Activated T-helper 2 cell treated with anti-CD3 and anti-CD28 coated beads, Interferon-gamma antibody, Interleukin-2, Interleukin-4, amounts not matched to agents 10 μg/mL and 5 μg/mL and 100 μg/mL, durations not matched to agents 14 hours and 24 hours and 36 hours (primary cell): ENCODE measurements around the gene CLN6. TPM values are rescaled to one million over a fixed set of nuclear protein-coding genes. Genes with fewer than 3 reads are reported as not detected.
"Not testable (repeated sequence)": the region's sequence is repeated elsewhere in the genome, so short reads cannot be mapped to it uniquely, and the experiment has no call there.

Source experiments
- DNase-seq: peaks from one replicate; pipeline ENCODE4 v3.0.0; 2021; ENCODE audit warnings: low spot score
- H3K27ac Mint-ChIP-seq: one replicate; pipeline ENCODE4 v1.8.0; 2021; ENCODE audit warnings: mixed read lengths
- H3K27me3 Mint-ChIP-seq: one replicate; pipeline ENCODE4 v1.8.0; 2021; ENCODE audit warnings: low read depth, mixed read lengths
- H3K36me3 Mint-ChIP-seq: one replicate; pipeline ENCODE4 v1.8.0; 2021; ENCODE audit warnings: low read depth, mixed read lengths
- H3K4me1 Mint-ChIP-seq: one replicate; pipeline ENCODE4 v1.8.0; 2021; ENCODE audit warnings: low read depth, mixed read lengths
- H3K4me3 Mint-ChIP-seq: one replicate; pipeline ENCODE4 v1.8.0; 2021; ENCODE audit warnings: low read depth, mild to moderate bottlenecking, moderate library complexity, mixed read lengths
- H3K9me3 Mint-ChIP-seq: one replicate; pipeline ENCODE4 v1.8.0; 2021; ENCODE audit warnings: mixed read lengths
- intact Hi-C: fragments of 100-400 bp; cut with micrococcal nuclease; formaldehyde crosslinking; loops from one replicate; pipeline ENCODE4 v1.15.1; 2023
- total RNA-seq: library from RNA; stranded (reverse); gene quantifications from 2 replicates; pipeline ENCODE4 v1.2.3, GENCODE V29; 2022

CLN6 gene
- total RNA-seq, 1 donor from 2014 or later, result 82.4 TPM

DNA sequence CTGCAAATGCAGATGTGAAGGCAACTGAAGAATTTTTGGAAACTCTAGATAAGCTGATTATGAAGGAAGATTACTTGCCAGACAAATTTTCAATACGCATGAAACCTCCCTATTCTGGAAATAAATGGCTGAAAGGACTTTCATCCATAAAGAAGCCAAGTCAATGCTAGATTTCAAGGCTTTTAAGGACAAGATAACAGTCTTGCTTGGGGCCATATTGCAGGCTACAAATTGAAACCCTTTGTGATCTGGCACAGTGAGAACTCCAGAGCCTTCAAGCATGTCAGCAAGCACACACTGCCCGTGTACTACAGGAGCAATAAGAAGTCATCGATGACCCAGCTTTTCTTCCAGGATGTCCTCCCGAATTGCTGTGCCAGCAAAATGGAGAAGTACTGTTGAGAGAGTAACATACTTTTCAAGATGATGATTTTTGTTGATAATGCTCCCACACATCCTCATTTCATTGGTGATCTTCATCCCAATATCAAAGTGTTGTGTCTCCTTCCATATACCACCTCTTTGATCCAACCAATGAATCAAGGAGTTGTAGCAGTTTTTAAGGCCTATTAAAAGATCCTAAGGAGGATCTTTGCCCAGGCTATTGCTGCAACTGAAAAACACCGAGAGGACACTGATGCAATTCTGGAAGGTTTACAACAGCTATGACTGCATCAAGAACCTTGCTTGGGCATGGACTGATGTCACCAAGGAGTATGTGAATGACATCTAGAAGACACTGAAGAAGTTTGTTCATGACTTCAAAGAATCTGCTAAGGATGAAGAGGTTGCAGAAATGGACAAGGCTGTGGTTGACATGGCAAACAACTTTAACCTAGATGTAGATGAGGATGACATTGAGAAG is 44.7 kb downstream of the CLN6 start:
- H3K36me3 Mint-ChIP-seq, result peaks cover 72% of the 10 kb centered on the region
- no peak overlapping the region for H3K27ac Mint-ChIP-seq
- no peaks in the 10 kb centered on the region for H3K27me3 Mint-ChIP-seq
- H3K4me1 Mint-ChIP-seq, result peaks cover 7% of the 10 kb centered on the region
- intact Hi-C loops, result loop anchor here (1.0 kb wide), 1 partner anchor 24 kb away; no protein-coding TSS in a partner anchor
- no peak overlapping the region for H3K4me3 Mint-ChIP-seq
- H3K9me3 Mint-ChIP-seq, result no peaks in the 10 kb centered on the region
- no peak for DNase-seq

DNA sequence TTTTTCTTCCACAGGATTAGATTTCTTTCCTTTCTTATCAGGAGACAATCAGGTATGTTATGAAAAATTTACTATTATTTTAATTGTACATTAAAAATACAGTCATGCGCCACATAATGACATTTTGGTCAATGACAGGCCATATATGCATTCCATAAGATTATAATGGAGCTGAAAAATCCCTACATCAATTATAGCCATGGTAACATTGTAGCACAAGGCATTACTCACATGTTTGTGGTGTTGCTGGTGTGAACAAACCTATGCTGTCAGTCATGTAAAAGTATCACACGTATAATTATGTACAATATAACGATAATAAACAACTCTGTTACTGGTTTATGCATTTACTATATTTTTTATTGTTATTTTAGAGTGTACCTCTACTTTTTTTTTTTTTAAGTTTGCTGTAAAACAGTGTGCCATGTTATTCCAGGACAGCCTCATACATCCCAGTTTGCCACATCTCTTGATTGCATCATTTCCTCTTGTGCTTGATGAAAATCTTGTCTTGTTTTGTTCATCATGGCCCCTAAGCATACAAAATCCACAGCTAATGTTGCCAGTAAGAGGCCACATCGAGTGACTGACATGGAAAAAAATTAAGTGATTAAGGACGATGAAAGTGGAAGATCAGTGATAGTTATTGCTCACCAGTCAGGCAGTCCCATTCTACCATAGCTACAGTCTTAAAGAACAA is 45.8 kb downstream of the CLN6 start:
- intact Hi-C loops, result loop anchor here (1.0 kb wide), 1 partner anchor 26 kb away; no protein-coding TSS in a partner anchor
- no peaks in the 10 kb centered on the region for H3K27me3 Mint-ChIP-seq
- peaks cover 7% of the 10 kb centered on the region for H3K4me1 Mint-ChIP-seq
- DNase-seq, result no peak
- H3K27ac Mint-ChIP-seq, result no peak overlapping the region
- no peaks in the 10 kb centered on the region for H3K9me3 Mint-ChIP-seq
- peaks cover 72% of the 10 kb centered on the region for H3K36me3 Mint-ChIP-seq
- H3K4me3 Mint-ChIP-seq, result no peak overlapping the region

DNA sequence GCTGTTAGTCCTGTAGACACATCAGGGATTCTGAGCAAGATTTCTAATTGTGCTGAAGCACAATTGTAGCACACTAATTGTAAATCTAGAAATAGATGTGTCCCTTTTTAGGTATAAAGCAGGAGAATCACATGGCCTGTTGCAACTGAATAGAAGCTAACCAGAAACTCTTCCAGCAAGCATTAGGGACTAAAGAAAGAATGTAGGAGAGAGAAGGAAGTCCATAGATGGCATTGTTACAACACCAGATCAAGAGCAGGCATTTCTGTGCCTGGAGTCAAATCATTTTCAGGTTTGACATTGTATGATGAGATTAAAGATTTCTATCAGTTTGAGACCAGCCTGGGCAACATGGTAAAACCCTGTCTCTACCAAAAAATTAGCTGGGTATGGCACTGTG is 51.8 kb downstream of the CLN6 start:
- Mint-ChIP-seq H3K9me3 (no peaks in the 10 kb centered on the region), H3K36me3 (peaks cover 64% of the 10 kb centered on the region), H3K27ac (no peak overlapping the region), H3K4me1 (no peaks in the 10 kb centered on the region), H3K4me3 (no peak overlapping the region), H3K27me3 (no peaks in the 10 kb centered on the region)
- no peak for DNase-seq
- intact Hi-C loops, result no loop called here

DNA sequence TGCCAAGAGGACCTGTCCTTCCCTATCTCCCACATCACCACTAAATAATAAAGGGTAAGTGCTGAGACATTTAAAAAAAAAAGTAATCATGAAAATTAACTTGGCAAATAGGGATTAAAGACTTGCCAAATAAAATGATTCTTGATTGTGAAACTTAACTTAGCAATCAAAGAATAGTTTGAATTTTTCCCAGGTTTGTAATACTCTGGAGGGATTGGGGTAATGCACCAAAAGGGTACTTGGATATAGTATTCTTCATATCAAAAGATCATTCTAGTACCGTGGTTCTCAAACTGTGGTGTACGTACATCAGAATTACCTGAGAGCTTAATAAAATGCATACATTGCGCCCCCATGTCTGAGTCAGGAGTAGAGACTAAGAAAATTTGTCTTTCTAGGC is 52.9 kb downstream of the CLN6 start:
- Mint-ChIP-seq H3K27me3 (no peaks in the 10 kb centered on the region), H3K27ac (no peak overlapping the region), H3K4me1 (no peaks in the 10 kb centered on the region), H3K4me3 (no peak overlapping the region), H3K36me3 (peaks cover 64% of the 10 kb centered on the region), H3K9me3 (no peaks in the 10 kb centered on the region)
- intact Hi-C loops, result no loop called here
- DNase-seq, result no peak

DNA sequence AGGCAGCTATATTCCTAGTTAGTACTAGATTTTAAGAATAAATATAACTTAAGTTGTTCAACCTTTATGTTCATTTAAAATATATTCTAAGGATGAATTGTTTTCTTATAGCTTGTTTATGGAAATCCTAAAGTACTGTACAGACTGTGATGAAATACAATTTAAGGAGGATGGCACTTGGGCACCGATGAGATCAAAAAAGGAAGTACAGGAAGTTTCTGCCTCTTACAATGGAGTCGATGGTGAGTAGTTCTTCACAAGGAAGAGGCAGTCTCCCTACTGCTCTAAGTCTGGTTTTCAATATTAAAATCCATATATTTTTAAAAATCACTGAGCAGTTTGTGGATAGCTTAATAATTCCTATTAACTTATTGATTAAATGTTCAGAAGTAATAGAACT is 54.0 kb downstream of the CLN6 start:
- Mint-ChIP-seq H3K27ac (no peak overlapping the region), H3K36me3 (peaks cover 62% of the 10 kb centered on the region), H3K4me1 (no peaks in the 10 kb centered on the region), H3K9me3 (no peaks in the 10 kb centered on the region), H3K4me3 (no peak overlapping the region), H3K27me3 (no peaks in the 10 kb centered on the region)
- DNase-seq, result no peak
- intact Hi-C loops, result no loop called here

DNA sequence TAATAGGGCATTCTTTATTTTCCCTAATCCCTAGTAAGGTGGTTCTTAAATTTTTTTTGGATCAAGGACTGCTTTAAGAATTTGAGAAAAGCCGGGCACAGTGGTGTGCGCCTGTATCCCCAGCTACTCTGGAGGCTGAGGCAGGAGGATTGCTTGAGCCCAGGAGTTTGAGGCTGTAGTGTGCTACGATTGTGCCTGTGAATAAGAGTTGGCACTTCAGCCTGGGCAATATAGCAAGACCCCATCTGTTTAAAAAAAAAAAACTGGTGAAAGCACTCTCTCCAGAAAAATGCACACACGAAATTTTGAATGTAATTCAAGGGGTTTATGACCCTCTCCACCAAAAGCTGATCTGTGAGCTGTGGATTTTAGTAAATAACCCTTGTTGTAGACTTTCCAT is 56.4 kb downstream of the CLN6 start:
- Mint-ChIP-seq H3K9me3 (no peaks in the 10 kb centered on the region), H3K4me3 (no peak overlapping the region), H3K27me3 (no peaks in the 10 kb centered on the region), H3K27ac (no peak overlapping the region), H3K36me3 (peaks cover 47% of the 10 kb centered on the region), H3K4me1 (no peaks in the 10 kb centered on the region)
- intact Hi-C loops, result no loop called here
- no peak for DNase-seq

DNA sequence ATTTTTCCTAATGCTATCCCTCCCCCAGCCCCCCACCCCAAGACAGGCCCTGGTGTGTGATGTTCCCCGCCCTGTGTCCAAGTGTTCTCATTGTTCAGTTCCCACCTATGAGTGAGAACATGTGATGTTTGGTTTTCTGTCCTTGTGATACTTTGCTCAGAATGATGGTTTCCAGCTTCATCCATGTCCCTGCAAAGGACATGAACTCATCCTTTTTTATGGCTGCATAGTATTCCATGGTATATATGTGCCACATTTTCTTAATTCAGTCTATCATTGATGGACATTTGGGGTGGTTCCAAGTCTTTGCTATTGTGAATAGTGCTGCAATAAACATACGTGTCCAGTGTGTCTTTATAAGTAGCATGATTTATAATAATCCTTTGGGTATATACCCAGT is 57.5 kb downstream of the CLN6 start:
- H3K27me3 Mint-ChIP-seq, result not testable (repeated sequence)

DNA sequence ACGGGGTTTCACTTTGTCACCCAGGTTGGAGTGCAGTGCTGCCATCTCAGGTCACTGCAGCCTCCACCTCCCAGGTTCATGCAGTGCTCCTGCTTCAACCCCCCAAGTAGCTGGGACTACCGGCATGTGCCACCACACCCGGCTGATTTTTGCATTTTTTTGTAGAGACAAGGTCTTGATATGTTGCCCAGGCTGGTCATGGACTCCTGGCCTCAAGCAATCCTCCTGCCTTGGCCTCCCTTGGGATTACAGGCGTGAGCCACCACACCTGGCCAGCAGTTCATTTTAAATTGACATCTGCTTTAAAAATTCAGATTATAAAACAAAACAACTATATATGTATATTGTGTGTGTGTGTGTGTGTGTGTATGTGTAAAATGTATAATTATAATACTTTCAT is 62.7 kb downstream of the CLN6 start:
- Mint-ChIP-seq H3K36me3 (peaks cover 30% of the 10 kb centered on the region), H3K9me3 (no peaks in the 10 kb centered on the region), H3K4me1 (no peaks in the 10 kb centered on the region), H3K27ac (no peak overlapping the region), H3K4me3 (no peak overlapping the region), H3K27me3 (no peaks in the 10 kb centered on the region)
- intact Hi-C loops, result no loop called here
- no peak for DNase-seq

More for the DNA sequence above, 57.5 kb downstream of the CLN6 start:
- H3K4me1 Mint-ChIP-seq, DNase-seq, intact Hi-C loops, H3K27ac Mint-ChIP-seq, H3K4me3 Mint-ChIP-seq, H3K9me3 Mint-ChIP-seq: not testable (repeated sequence)
- peaks cover 38% of the 10 kb centered on the region for H3K36me3 Mint-ChIP-seq

DNA sequence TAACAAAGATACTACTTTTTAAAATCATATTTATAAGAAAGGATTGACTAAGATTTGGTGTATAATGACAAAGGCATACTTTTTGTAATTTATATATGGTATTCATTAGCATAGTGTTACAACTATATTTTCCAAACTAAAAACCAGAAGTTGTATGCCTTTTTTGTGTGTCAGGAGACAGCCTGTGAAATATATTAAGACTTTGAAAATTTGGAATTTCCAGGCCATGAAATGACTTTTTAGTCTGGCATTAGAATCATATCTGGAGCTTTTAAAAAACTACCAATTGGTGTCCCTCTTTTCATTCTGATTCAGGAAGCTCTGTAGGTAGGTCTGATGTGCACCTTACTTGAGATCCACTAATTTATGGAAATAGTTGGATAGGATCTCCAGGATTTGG is 66.3 kb downstream of the CLN6 start:
- Mint-ChIP-seq H3K27me3 (no peaks in the 10 kb centered on the region), H3K36me3 (peaks cover 41% of the 10 kb centered on the region), H3K9me3 (no peaks in the 10 kb centered on the region), H3K4me3 (no peak overlapping the region), H3K27ac (no peak overlapping the region), H3K4me1 (no peaks in the 10 kb centered on the region)
- DNase-seq, result no peak
- intact Hi-C loops, result no loop called here

DNA sequence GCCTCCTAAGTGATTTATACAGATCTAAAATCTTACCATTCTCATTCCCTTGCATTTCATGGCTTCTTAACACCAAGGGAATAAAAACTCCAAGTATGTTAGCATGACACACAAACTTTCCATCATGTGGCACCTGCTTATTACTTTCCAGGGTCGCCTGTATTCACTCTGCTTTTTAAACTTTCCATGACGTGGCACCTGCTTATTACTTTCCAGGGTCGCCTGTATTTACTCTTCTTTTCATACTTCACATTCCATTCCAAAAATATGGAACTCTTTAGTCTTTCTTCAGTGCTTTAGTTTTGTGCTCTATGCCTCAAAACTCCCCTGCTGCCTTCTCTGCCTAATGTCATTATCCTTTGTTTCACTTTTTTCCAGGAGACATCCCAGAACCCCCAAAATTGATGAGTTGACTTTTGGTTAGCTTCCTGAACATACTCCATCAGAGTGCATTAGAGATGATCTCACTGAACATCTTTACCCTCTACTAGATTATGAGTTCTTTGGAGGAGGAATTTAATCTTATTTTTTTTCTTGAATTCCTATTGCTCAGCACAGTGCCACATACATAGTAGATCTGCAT is 71.4 kb downstream of the CLN6 start:
- Mint-ChIP-seq H3K36me3 (peaks cover 41% of the 10 kb centered on the region), H3K9me3 (no peaks in the 10 kb centered on the region), H3K4me1 (no peaks in the 10 kb centered on the region), H3K27ac (no peak overlapping the region), H3K27me3 (no peaks in the 10 kb centered on the region), H3K4me3 (no peak overlapping the region)
- DNase-seq, result no peak
- intact Hi-C loops, result no loop called here

DNA sequence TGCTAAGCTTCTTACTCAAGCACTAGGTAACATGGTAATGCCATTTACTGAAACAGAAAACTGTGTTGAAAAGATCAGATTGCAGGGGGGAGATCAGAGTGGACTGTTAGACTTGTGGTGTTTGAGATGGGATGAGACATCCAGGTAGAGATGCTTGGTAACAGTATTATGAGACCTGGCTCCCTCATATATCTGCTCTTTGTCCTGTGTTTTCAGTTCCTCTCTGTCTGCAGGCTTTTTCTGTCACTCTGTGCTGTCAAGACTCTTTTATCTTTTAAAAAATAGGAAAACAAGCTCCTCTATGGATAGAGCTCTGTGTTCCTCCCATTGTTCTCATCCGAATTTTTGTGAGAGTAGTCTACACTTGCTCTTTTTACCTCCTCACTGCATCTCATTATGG is 72.5 kb downstream of the CLN6 start:
- H3K36me3 Mint-ChIP-seq, result peaks cover 40% of the 10 kb centered on the region
- H3K4me3 Mint-ChIP-seq, result no peak overlapping the region
- H3K27ac Mint-ChIP-seq, result no peak overlapping the region
- intact Hi-C loops, result no loop called here
- H3K4me1 Mint-ChIP-seq, result no peaks in the 10 kb centered on the region
- no peak for DNase-seq
- H3K9me3 Mint-ChIP-seq, result no peaks in the 10 kb centered on the region
- no peaks in the 10 kb centered on the region for H3K27me3 Mint-ChIP-seq
